HCT116 (cell line): ENCODE results near the gene PLB1.

Experiments
- CTCF ChIP-seq, 3 experiments: fragments of 200-600 bp in 1 of 3; sonication (generic) in 1 of 3; IDR thresholded peaks in 2 of 3; conservative IDR thresholded peaks in 1 of 3; 2 replicates each; pipeline ENCODE4 v1.5.1; 2012 to 2017; ENCODE audit warnings: low read depth in 2 of 3, low read length in 2 of 3, antibody characterized with exemption in 1 of 3, borderline replicate concordance in 1 of 3, control low read depth in 1 of 3, mild to moderate bottlenecking in 1 of 3, mixed read lengths in 1 of 3, mixed run types in 1 of 3, moderate library complexity in 1 of 3; ENCODE audit not compliant: insufficient read depth in 1 of 3
- EZH2 ChIP-seq: fragments of 200-600 bp; sonication (generic); IDR thresholded peaks from 2 replicates; pipeline ENCODE4 v1.6.1; 2017; ENCODE audit warnings: antibody characterized with exemption, mixed run types
- EZH2phosphoT487 ChIP-seq: fragments of 200-600 bp; IDR thresholded peaks from 2 replicates; pipeline ENCODE4 v1.6.1; 2018; ENCODE audit warnings: antibody characterized with exemption, borderline replicate concordance
- FOSL1 ChIP-seq: IDR thresholded peaks from 2 replicates; pipeline ENCODE4 v1.6.1; 2012; ENCODE audit warnings: low read depth
- POLR2A ChIP-seq: IDR thresholded peaks from 2 replicates; pipeline ENCODE4 v1.7.0; 2011; ENCODE audit warnings: borderline replicate concordance; ENCODE audit not compliant: insufficient read depth, insufficient read length; ENCODE audit errors: extremely low read depth
- POLR2AphosphoS5 ChIP-seq: IDR thresholded peaks from 2 replicates; pipeline ENCODE4 v1.6.1; 2011; ENCODE audit warnings: mild to moderate bottlenecking, low read depth, low read length, moderate library complexity
- RAD21 ChIP-seq: IDR thresholded peaks from 2 replicates; pipeline ENCODE4 v1.6.1; 2012; ENCODE audit warnings: low read depth, mild to moderate bottlenecking
- REST ChIP-seq: IDR thresholded peaks from 2 replicates; pipeline ENCODE4 v1.6.1; 2012; ENCODE audit warnings: low read depth
- SRF ChIP-seq: IDR thresholded peaks from 2 replicates; pipeline ENCODE4 v1.6.1; 2012; ENCODE audit warnings: low read depth
- YY1 ChIP-seq: IDR thresholded peaks from 2 replicates; pipeline ENCODE4 v1.6.1; 2011; ENCODE audit warnings: low read length, low read depth, moderate library complexity, mild to moderate bottlenecking; ENCODE audit not compliant: insufficient replicate concordance; ENCODE audit errors: extremely low read depth
- ZBTB33 ChIP-seq: IDR thresholded peaks from 2 replicates; pipeline ENCODE4 v1.6.1; 2011; ENCODE audit warnings: mild to moderate bottlenecking, low read length, moderate library complexity; ENCODE audit not compliant: insufficient replicate concordance; ENCODE audit errors: extremely low read depth
- ZFX ChIP-seq: fragments of 450-650 bp; IDR thresholded peaks from 2 replicates; pipeline ENCODE4 v1.6.1; 2017

- no peak for TF ChIP-seq CTCF (IDR thresholded peaks at IDR 0.05 in 2 of 3, conservative IDR thresholded peaks at IDR 0.05 in 1 of 3; ENCODE audit: borderline replicate concordance in 1 of 3, insufficient read depth in 1 of 3, low read depth in 2 of 3, low read length in 2 of 3)
- TF ChIP-seq SRF = no peak
- no peak for TF ChIP-seq EZH2
- TF ChIP-seq EZH2phosphoT487 = no peak
- TF ChIP-seq ZBTB33 = no peak
- TF ChIP-seq ZFX = no peak
- no peak for TF ChIP-seq POLR2A
- TF ChIP-seq REST = no peak
- no peak for TF ChIP-seq POLR2AphosphoS5
- no peak for TF ChIP-seq FOSL1
- TF ChIP-seq RAD21 = no peak
- TF ChIP-seq YY1 = no peak
Measured at GRCh38 chr2:28461056-28461455, 34.8 kb upstream of the PLB1 start.
